Measurements from ENCODE around the gene ATG16L2. TPM values are rescaled to one million over a fixed set of nuclear protein-coding genes. Genes with fewer than 3 reads are reported as not detected.

ATG16L2 gene
- total and polyA plus RNA-seq, 2 donors (not counting 1 experiment from before 2014, with no cell fraction given), result 212 to 350 TPM

DNA sequence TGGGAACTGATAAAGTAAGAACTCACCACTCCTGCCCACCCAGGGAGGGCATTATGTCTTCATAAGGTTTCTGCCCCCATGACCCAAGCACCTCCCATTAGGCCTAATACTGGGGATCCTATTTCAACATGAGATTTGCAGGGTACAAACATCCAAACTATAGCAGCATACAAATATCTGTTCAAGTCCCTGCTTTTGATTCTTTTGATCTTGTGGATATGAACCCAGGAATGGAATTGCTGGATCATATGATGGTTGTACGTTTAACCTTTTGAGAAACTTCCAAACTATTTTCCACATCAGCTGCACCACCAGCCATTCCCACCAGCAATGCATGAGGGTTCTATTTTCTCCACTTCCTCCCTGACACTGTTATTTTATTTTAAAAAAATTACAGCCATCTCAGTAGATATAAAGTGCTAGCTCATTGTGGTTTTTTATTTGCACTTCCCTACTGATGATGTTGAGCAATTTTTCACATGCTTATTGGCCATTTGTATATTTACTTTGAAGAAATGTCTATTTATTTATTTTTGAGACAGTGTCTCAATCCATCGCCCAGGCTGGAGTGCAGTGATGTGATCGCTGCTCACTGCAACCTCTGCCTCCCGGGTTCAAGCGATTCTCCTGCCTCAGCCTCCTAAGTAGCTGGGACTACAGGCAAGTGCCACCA, 7.1 kb upstream of the ATG16L2 start:
- Histone ChIP-seq H4K20me1 (ENCODE audit: control insufficient read depth, insufficient read depth, low read length, poor library complexity, severe bottlenecking) (no peaks in the 10 kb centered on the region), H3K79me2 (ENCODE audit: control insufficient read depth, insufficient read depth, low read length) (peaks cover 10% of the 10 kb centered on the region), H3K4me2 (replicated peaks; ENCODE audit: low read depth, low read length, poor library complexity, severe bottlenecking) (peak overlapping the region; percentile 50), H3K4me3 (ENCODE audit: control extremely low read depth in 1 of 5, extremely low read depth in 1 of 5, insufficient read depth in 1 of 5, low read depth in 2 of 5, low read length in 4 of 5) (no peak overlapping the region), H2AFZ (ENCODE audit: insufficient read depth, low read depth, low read length, poor library complexity, severe bottlenecking) (no peak overlapping the region), H3K9me3 (ENCODE audit: control extremely low read depth in 1 of 3, control insufficient read depth in 2 of 3, insufficient read depth in 1 of 3, low read length in 2 of 3) (no peaks in the 10 kb centered on the region), H3K27ac (ENCODE audit: low read length in 2 of 2) (no peak overlapping the region), H3K36me3 (replicated peaks in 1 of 2; ENCODE audit: control extremely low read depth in 1 of 2, control insufficient read depth in 1 of 2, extremely low read depth in 1 of 2, insufficient read depth in 2 of 2, low read length in 1 of 2) (no peaks in the 10 kb centered on the region), H3K4me1 (ENCODE audit: control insufficient read depth in 2 of 2, insufficient read depth in 2 of 2, low read length in 2 of 2) (peaks cover 18 to 20% of the 10 kb centered on the region in 2 donors), H3K9ac (ENCODE audit: low read length) (no peak overlapping the region), H3K27me3 (replicated peaks in 1 of 4; ENCODE audit: control extremely low read depth in 1 of 4, control insufficient read depth in 3 of 4, insufficient read depth in 4 of 4, low read length in 3 of 4) (no peaks in the 10 kb centered on the region)
- Mint-ChIP-seq H3K27me3 (no peaks in the 10 kb centered on the region), H3K4me1 (peaks cover 32% of the 10 kb centered on the region), H3K27ac (peak overlapping the region; percentile 59), H3K9me3 (ENCODE audit: insufficient read depth) (no peaks in the 10 kb centered on the region), H3K4me3 (no peak overlapping the region)
- intact Hi-C loops (cut with micrococcal nuclease), result no loop called here
- 25% methylated on average over 2 of the region's 5 CpGs for WGBS (ENCODE audit: insufficient coverage)
- ATAC-seq (ENCODE audit: low read depth), result peak; percentile 12
- POLR2A ChIA-PET, result interaction anchor here (0.6 to 1.2 kb wide), 6 partner anchors 13 to 575 kb away, joined by 3 to 12 read pairs (median 4); partner anchors contain the start of genes FCHSD2 and STARD10
- TF ChIP-seq EZH2 (IDR thresholded peaks at IDR 0.05; ENCODE audit: borderline replicate concordance, insufficient read depth, low read depth, low read length, poor library complexity, severe bottlenecking) (no peak), CTCF (IDR thresholded peaks at IDR 0.05) (no peak)
- peak; percentile 41 for DNase-seq
- CTCF ChIA-PET, result interaction anchor here (0.7 to 1.5 kb wide), 9 partner anchors 13 to 381 kb away, joined by 3 to 4 read pairs (median 3); no protein-coding TSS in a partner anchor

GRCh38 chr11:72807792-72808191, 6.4 kb upstream of the ATG16L2 start:
- H3K27me3 Mint-ChIP-seq, result no peaks in the 10 kb centered on the region
- Histone ChIP-seq H4K20me1 (ENCODE audit: control insufficient read depth, insufficient read depth, low read length, poor library complexity, severe bottlenecking) (no peaks in the 10 kb centered on the region), H3K4me3 (ENCODE audit: control extremely low read depth in 1 of 5, extremely low read depth in 1 of 5, insufficient read depth in 1 of 5, low read depth in 2 of 5, low read length in 4 of 5) (no peak overlapping the region), H3K4me1 (ENCODE audit: control insufficient read depth in 2 of 2, insufficient read depth in 2 of 2, low read length in 2 of 2) (peaks cover 23 to 25% of the 10 kb centered on the region in 2 donors), H2AFZ (ENCODE audit: insufficient read depth, low read depth, low read length, poor library complexity, severe bottlenecking) (no peak overlapping the region), H3K27me3 (replicated peaks in 1 of 4; ENCODE audit: control extremely low read depth in 1 of 4, control insufficient read depth in 3 of 4, insufficient read depth in 4 of 4, low read length in 3 of 4) (no peaks in the 10 kb centered on the region), H3K36me3 (replicated peaks in 1 of 2; ENCODE audit: control extremely low read depth in 1 of 2, control insufficient read depth in 1 of 2, extremely low read depth in 1 of 2, insufficient read depth in 2 of 2, low read length in 1 of 2) (no peaks in the 10 kb centered on the region), H3K9ac (ENCODE audit: low read length) (no peak overlapping the region), H3K4me2 (replicated peaks; ENCODE audit: low read depth, low read length, poor library complexity, severe bottlenecking) (peak overlapping the region; percentile 50), H3K79me2 (ENCODE audit: control insufficient read depth, insufficient read depth, low read length) (peaks cover 14% of the 10 kb centered on the region), H3K27ac (ENCODE audit: low read length in 2 of 2) (peak overlapping the region in 1 of 2 donors; percentile 48), H3K9me3 (ENCODE audit: control extremely low read depth in 1 of 3, control insufficient read depth in 2 of 3, insufficient read depth in 1 of 3, low read length in 2 of 3) (no peaks in the 10 kb centered on the region)
- POLR2A ChIA-PET, result interaction anchor here (0.6 to 1.2 kb wide), 7 partner anchors 14 to 574 kb away, joined by 3 to 12 read pairs (median 4); partner anchors contain the start of genes FCHSD2 and STARD10
- DNase-seq (peak; percentile 60), ATAC-seq (ENCODE audit: low read depth) (peak; percentile 89)
- H3K9me3 Mint-ChIP-seq (ENCODE audit: insufficient read depth), result no peaks in the 10 kb centered on the region
- peak overlapping the region; percentile 23 for H3K4me3 Mint-ChIP-seq
- H3K27ac Mint-ChIP-seq, result peak overlapping the region; percentile 65
- intact Hi-C loops (cut with micrococcal nuclease), result no loop called here
- H3K4me1 Mint-ChIP-seq, result peaks cover 36% of the 10 kb centered on the region
- no peak for TF ChIP-seq CTCF (IDR thresholded peaks at IDR 0.05)
- no peak for TF ChIP-seq EZH2 (IDR thresholded peaks at IDR 0.05; ENCODE audit: borderline replicate concordance, insufficient read depth, low read depth, low read length, poor library complexity, severe bottlenecking)
- 0% methylated on average over 2 of the region's 2 CpGs for WGBS (ENCODE audit: insufficient coverage)
- CTCF ChIA-PET, result interaction anchor here (0.6 to 1.5 kb wide), 10 partner anchors 14 to 380 kb away, joined by 3 to 4 read pairs (median 3); partner anchors contain the start of gene STARD10
